ENCODE data around the gene SLCO1B1.

DNA sequence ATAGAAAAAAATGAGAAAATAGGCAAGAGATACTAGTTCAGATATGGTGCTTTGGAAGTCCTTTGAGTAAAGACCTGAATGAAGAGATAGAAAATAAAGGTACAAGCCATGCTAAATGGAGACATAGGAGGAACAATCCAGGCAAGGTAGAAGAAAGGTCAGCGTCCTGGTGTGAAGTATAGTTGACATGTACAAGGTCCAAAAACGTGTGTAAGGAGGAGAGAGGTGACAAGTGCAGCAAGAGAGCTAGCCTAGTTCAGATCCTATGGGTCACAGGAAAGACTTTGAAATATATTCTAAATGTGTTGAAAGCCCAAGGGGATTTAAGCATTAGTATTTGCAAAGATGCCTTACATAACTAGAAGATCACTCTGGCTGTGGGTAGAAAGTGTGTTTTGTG is 88.2 kb downstream of the SLCO1B1 start:
- TF ChIP-seq, protein P1, sequence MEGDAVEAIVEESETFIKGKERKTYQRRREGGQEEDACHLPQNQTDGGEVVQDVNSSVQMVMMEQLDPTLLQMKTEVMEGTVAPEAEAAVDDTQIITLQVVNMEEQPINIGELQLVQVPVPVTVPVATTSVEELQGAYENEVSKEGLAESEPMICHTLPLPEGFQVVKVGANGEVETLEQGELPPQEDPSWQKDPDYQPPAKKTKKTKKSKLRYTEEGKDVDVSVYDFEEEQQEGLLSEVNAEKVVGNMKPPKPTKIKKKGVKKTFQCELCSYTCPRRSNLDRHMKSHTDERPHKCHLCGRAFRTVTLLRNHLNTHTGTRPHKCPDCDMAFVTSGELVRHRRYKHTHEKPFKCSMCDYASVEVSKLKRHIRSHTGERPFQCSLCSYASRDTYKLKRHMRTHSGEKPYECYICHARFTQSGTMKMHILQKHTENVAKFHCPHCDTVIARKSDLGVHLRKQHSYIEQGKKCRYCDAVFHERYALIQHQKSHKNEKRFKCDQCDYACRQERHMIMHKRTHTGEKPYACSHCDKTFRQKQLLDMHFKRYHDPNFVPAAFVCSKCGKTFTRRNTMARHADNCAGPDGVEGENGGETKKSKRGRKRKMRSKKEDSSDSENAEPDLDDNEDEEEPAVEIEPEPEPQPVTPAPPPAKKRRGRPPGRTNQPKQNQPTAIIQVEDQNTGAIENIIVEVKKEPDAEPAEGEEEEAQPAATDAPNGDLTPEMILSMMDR (IDR thresholded peaks at IDR 0.05) = no peak
- TF ChIP-seq POLR2AphosphoS5 (IDR thresholded peaks at IDR 0.05) = no peak
- TF ChIP-seq EP300 (IDR thresholded peaks at IDR 0.05) = no peak
